AG09319 (cell line): ENCODE measurements around the gene MYO7A.

ENCODE experiments used
- DNase-seq: peaks from one replicate; pipeline ENCODE4 v3.0.0-alpha.2; 2010; ENCODE audit warnings: low read depth; ENCODE audit errors: extremely low read depth
- CTCF ChIP-seq: IDR thresholded peaks from 2 replicates; pipeline ENCODE4 v1.5.1; 2011; ENCODE audit warnings: low read depth, mild to moderate bottlenecking, inconsistent platforms, low read length, moderate library complexity

The MYO7A gene

GRCh38 chr11:77151804-77152509, 23.9 kb downstream of the MYO7A start:
- no peak for DNase-seq
- TF ChIP-seq CTCF, result no peak

DNA sequence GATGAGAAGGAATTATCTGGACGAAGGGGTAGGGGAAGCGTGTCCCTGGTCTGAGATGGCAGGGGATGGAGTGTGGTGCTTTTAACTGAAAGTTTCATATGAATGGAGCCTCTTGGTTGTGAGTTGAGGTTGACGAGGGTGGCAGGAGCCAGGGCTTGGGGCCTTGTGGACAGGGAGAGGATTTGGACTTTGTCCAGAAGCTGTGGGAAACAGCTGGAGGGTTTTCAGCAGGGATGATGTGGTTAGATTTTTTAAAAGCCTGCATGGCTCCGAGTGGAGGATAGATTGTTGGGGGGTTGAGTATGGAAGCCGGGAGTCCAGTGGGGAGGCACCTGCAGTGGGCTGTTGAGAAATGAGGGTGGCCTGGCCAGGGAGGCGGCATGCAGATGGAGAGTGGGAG, 24.8 kb downstream of the MYO7A start:
- TF ChIP-seq CTCF, result no peak
- DNase-seq, result no peak

DNA sequence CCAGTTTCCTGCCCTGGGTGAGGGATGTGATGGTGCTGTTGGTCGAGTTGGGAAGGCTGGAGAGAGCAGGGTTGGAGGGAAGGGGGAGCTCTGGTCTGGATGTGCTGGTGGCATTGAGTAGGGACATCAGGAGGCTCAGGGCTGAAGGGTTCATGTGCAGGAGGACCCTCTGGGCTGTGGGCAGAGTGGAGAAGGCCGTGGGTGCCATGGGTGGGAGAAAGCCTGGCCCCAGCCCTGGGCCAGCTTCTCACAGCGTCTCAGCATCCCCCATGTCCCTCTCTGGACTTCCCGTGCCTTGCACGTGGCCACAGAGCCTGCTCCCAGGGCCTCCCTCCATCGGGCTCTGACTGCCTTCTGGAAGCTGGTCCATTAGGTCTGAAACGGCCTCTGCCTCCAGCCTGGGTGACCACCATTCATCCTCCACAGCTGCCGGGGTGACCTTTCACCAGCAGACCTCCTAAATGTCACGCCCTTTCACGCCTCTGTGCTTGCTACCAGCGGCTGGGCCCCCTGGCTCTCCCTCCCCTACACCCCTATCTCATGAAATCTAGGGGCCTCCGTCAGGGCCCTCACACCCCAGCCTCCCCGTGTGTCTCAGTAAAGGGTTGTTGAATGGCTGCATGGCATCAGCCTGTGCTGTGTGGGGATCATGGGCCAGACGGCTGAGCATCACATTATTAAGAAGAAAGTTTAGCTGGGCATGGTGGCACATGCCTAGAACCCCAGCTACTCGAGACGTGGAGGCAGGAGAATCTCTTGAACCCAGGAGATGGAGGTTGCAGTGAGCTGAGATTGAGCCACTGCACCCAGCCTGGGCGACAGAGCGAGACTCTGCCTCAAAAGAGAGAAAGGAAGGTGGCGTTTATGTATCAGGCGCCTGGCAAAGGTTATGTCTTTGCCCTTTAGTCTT, 25.5 kb downstream of the MYO7A start:
- DNase-seq, result no peak
- TF ChIP-seq CTCF, result no peak

DNA sequence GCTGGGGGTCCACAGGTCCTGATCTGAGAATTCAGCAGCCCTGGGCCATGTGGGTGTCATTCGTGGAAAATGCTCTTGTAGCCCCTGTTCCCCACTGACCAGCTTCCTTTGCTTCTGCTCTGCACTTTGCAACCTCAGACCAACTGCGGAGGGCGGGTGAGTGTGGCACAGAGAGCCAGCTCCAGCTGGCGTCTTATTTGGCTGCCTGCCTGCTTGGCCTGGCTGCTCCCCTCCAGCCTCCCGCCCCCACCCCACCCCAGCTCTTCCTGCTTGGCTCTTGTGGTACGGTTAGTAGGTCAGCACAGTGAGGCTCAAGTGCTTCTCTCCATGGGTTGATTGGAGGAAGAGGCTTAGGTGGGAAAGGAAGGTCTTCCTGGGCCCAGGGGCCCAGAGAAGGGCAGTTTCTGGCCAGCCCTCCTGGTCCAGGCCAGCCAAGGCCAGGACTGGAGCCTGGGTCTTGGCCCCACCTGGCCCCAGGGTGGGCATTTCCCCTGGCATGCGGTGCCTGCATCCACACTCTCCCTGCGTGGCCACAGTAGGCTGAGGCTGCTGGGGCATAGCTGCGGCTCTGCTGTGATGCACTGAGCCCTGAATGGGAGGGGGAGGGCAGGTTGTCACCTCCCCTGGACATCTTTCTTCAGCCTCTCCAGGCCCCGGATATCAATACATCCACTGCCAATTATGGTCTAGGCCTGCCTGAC, 26.5 kb downstream of the MYO7A start:
- no peak for TF ChIP-seq CTCF

GRCh38 chr11:77155082-77155475, 27.0 kb downstream of the MYO7A start:
- TF ChIP-seq CTCF, result no peak
- DNase-seq, result no peak

More for the DNA sequence above, 26.5 kb downstream of the MYO7A start:
- DNase-seq, result no peak

GRCh38 chr11:77155556-77156130, 27.6 kb downstream of the MYO7A start:
- no peak for DNase-seq
- TF ChIP-seq CTCF, result no peak
